ENCODE data around the gene TLR6. TPM values are rescaled to one million over a fixed set of nuclear protein-coding genes. Genes with fewer than 3 reads are reported as not detected.

Gene TLR6
- total RNA-seq, 1 experiment from 2014 or later: 4.8 TPM

DNA sequence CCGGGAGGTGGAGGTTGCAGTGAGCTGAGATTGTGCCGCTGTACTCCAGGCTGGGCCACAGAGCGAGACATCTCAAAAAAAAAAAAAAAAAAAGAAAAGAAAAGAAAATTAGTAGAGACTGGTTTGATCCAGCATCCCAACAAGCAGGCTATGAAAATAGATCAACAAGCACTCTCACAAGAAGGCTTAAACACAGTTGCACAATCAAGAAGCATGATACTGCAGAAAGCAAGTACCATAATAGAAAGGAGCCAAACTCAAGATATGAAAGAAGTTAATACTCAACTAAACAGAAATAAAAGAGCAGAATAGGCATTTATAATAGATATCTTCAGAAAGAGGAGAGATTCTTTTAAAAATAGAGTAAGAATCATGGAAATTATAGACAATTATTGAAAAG lies 10.6 kb downstream of the TLR6 start:
- ChIA-PET CTCF (no interaction called here), RAD21 (ENCODE audit: low non-redundant PET in 1 of 2, low total read pairs in 2 of 2, uncharacterized antibody in 2 of 2, unreplicated experiment in 2 of 2) (no interaction called here), POLR2A (no interaction called here)
- Histone ChIP-seq H4K20me1 (ENCODE audit: insufficient read depth) (no peaks in the 10 kb centered on the region), H3K27ac (ENCODE audit: low read depth, low read length) (no peak overlapping the region), H3K4me2 (ENCODE audit: low read length) (no peak overlapping the region), H3K27me3 (ENCODE audit: insufficient read depth, low read length) (no peaks in the 10 kb centered on the region), H3K4me3 (replicated peaks in 1 of 2; ENCODE audit: low read depth in 1 of 2, low read length in 2 of 2) (no peak overlapping the region), H3K4me1 (ENCODE audit: control insufficient read depth in 1 of 2, insufficient read depth in 2 of 2, low read length in 2 of 2) (no peaks in the 10 kb centered on the region), H3K9me3 (ENCODE audit: control insufficient read depth in 1 of 2, insufficient read depth in 1 of 2, low read depth in 1 of 2, low read length in 2 of 2) (no peaks in the 10 kb centered on the region), H3K36me3 (ENCODE audit: control insufficient read depth in 1 of 2, insufficient read depth in 2 of 2, low read length in 2 of 2) (no peaks in the 10 kb centered on the region), H3K9ac (ENCODE audit: low read length) (no peak overlapping the region), H2AFZ (ENCODE audit: low read depth, low read length, poor library complexity, severe bottlenecking) (no peak overlapping the region), H3K9me2 (ENCODE audit: insufficient read depth) (no peaks in the 10 kb centered on the region), H3K79me2 (ENCODE audit: insufficient read depth, low read length) (no peaks in the 10 kb centered on the region)
- intact Hi-C loops (cut with micrococcal nuclease): no loop called here
- TF ChIP-seq POLR2A (IDR thresholded peaks at IDR 0.05; ENCODE audit: borderline replicate concordance, extremely low read depth, insufficient read depth, insufficient read length): no peak
- TF ChIP-seq JUND (IDR thresholded peaks at IDR 0.05): no peak
- TF ChIP-seq POLR2AphosphoS5 (IDR thresholded peaks at IDR 0.05; ENCODE audit: low read depth, low read length): no peak
- TF ChIP-seq TCF7L2 (IDR thresholded peaks at IDR 0.05; ENCODE audit: borderline replicate concordance, extremely low read depth, insufficient read depth, insufficient read length): no peak
- no peak for TF ChIP-seq ZNF274 (IDR thresholded peaks at IDR 0.05; ENCODE audit: low read depth, low read length)
- TF ChIP-seq, protein P1, sequence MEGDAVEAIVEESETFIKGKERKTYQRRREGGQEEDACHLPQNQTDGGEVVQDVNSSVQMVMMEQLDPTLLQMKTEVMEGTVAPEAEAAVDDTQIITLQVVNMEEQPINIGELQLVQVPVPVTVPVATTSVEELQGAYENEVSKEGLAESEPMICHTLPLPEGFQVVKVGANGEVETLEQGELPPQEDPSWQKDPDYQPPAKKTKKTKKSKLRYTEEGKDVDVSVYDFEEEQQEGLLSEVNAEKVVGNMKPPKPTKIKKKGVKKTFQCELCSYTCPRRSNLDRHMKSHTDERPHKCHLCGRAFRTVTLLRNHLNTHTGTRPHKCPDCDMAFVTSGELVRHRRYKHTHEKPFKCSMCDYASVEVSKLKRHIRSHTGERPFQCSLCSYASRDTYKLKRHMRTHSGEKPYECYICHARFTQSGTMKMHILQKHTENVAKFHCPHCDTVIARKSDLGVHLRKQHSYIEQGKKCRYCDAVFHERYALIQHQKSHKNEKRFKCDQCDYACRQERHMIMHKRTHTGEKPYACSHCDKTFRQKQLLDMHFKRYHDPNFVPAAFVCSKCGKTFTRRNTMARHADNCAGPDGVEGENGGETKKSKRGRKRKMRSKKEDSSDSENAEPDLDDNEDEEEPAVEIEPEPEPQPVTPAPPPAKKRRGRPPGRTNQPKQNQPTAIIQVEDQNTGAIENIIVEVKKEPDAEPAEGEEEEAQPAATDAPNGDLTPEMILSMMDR (IDR thresholded peaks at IDR 0.05 in 2 of 3, conservative IDR thresholded peaks at IDR 0.05 in 1 of 3; ENCODE audit: borderline replicate concordance in 1 of 3, insufficient read depth in 1 of 3, low read depth in 2 of 3, low read length in 2 of 3): no peak
- TF ChIP-seq ZFX (IDR thresholded peaks at IDR 0.05): no peak
- no peak for TF ChIP-seq SIN3A (IDR thresholded peaks at IDR 0.05; ENCODE audit: low read depth)
- TF ChIP-seq YY1 (IDR thresholded peaks at IDR 0.05; ENCODE audit: extremely low read depth, insufficient replicate concordance, low read depth, low read length): no peak
- TF ChIP-seq ELF1 (IDR thresholded peaks at IDR 0.05; ENCODE audit: borderline replicate concordance, low read depth): no peak
- TF ChIP-seq SRF (IDR thresholded peaks at IDR 0.05; ENCODE audit: low read depth): no peak
- no peak for TF ChIP-seq FOSL1 (IDR thresholded peaks at IDR 0.05; ENCODE audit: low read depth)
- TF ChIP-seq, protein P2, sequence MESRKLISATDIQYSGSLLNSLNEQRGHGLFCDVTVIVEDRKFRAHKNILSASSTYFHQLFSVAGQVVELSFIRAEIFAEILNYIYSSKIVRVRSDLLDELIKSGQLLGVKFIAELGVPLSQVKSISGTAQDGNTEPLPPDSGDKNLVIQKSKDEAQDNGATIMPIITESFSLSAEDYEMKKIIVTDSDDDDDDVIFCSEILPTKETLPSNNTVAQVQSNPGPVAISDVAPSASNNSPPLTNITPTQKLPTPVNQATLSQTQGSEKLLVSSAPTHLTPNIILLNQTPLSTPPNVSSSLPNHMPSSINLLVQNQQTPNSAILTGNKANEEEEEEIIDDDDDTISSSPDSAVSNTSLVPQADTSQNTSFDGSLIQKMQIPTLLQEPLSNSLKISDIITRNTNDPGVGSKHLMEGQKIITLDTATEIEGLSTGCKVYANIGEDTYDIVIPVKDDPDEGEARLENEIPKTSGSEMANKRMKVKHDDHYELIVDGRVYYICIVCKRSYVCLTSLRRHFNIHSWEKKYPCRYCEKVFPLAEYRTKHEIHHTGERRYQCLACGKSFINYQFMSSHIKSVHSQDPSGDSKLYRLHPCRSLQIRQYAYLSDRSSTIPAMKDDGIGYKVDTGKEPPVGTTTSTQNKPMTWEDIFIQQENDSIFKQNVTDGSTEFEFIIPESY (IDR thresholded peaks at IDR 0.05; ENCODE audit: extremely low read depth, insufficient replicate concordance, low read length): no peak
- TF ChIP-seq RAD21 (IDR thresholded peaks at IDR 0.05; ENCODE audit: low read depth): no peak
- TF ChIP-seq, protein P3, sequence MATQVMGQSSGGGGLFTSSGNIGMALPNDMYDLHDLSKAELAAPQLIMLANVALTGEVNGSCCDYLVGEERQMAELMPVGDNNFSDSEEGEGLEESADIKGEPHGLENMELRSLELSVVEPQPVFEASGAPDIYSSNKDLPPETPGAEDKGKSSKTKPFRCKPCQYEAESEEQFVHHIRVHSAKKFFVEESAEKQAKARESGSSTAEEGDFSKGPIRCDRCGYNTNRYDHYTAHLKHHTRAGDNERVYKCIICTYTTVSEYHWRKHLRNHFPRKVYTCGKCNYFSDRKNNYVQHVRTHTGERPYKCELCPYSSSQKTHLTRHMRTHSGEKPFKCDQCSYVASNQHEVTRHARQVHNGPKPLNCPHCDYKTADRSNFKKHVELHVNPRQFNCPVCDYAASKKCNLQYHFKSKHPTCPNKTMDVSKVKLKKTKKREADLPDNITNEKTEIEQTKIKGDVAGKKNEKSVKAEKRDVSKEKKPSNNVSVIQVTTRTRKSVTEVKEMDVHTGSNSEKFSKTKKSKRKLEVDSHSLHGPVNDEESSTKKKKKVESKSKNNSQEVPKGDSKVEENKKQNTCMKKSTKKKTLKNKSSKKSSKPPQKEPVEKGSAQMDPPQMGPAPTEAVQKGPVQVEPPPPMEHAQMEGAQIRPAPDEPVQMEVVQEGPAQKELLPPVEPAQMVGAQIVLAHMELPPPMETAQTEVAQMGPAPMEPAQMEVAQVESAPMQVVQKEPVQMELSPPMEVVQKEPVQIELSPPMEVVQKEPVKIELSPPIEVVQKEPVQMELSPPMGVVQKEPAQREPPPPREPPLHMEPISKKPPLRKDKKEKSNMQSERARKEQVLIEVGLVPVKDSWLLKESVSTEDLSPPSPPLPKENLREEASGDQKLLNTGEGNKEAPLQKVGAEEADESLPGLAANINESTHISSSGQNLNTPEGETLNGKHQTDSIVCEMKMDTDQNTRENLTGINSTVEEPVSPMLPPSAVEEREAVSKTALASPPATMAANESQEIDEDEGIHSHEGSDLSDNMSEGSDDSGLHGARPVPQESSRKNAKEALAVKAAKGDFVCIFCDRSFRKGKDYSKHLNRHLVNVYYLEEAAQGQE (IDR thresholded peaks at IDR 0.05; ENCODE audit: low read depth): no peak
- no peak for TF ChIP-seq EZH2phosphoT487 (IDR thresholded peaks at IDR 0.05; ENCODE audit: borderline replicate concordance)
- ATAC-seq: no peak
- no TSS peak for BruUV-seq (replicated peaks)
- no peak for DNase-seq (ENCODE audit: low read depth, low spot score)
